Spleen (tissue), 11 donors: ENCODE measurements around the gene KNL1. TPM values are rescaled to one million over a fixed set of nuclear protein-coding genes. Genes with fewer than 3 reads are reported as not detected.
"Not testable (repeated sequence)": the region's sequence is repeated elsewhere in the genome, so short reads cannot be mapped to it uniquely, and the experiment has no call there.

Experiments used
- DNase-seq: peaks from one replicate; pipeline ENCODE4 v3.0.0-alpha.2; 2020
- H3K27ac ChIP-seq, 8 donors: fragments of 200-600 bp; sonication (generic) in 7 of 8; 1 replicate in 4 of 8; 2 replicates in 4 of 8; pipeline versions ENCODE4 v1.5.0 to v1.8.0; 2016 to 2021; ENCODE audit warnings: inconsistent platforms in 4 of 8, mild to moderate bottlenecking in 4 of 8, moderate library complexity in 1 of 8
- H3K27me3 ChIP-seq, 7 donors: fragments of 200-600 bp; sonication (generic) in 6 of 7; replicated peaks in 1 of 7; 1 replicate in 4 of 7; 2 replicates in 3 of 7; pipeline versions ENCODE4 v1.5.0 to v1.8.0; 2016 to 2021; ENCODE audit warnings: inconsistent platforms in 3 of 7, mild to moderate bottlenecking in 1 of 7
- H3K36me3 ChIP-seq, 6 donors: fragments of 200-600 bp; sonication (generic) in 5 of 6; 1 replicate in 4 of 6; 2 replicates in 2 of 6; pipeline versions ENCODE4 v1.5.0 to v1.8.0; 2016 to 2021; ENCODE audit warnings: inconsistent platforms in 2 of 6
- H3K4me1 ChIP-seq, 6 donors: fragments of 200-600 bp; sonication (generic) in 5 of 6; 1 replicate in 3 of 6; 2 replicates in 3 of 6; pipeline versions ENCODE4 v1.5.0 to v1.8.0; 2016 to 2021; ENCODE audit warnings: inconsistent platforms in 3 of 6
- H3K4me3 ChIP-seq, 8 donors: fragments of 200-600 bp; sonication (generic) in 7 of 8; 1 replicate in 4 of 8; 2 replicates in 4 of 8; pipeline versions ENCODE4 v1.5.0 to v1.8.0; 2016 to 2021; ENCODE audit warnings: inconsistent platforms in 4 of 8, mild to moderate bottlenecking in 4 of 8, moderate library complexity in 2 of 8
- H3K9me3 ChIP-seq, 8 donors: fragments of 200-600 bp; sonication (generic) in 7 of 8; 1 replicate in 4 of 8; 2 replicates in 4 of 8; pipeline versions ENCODE4 v1.5.0 to v1.8.0; 2016 to 2021; ENCODE audit warnings: inconsistent platforms in 4 of 8
- CTCF ChIP-seq, 11 experiments: fragments of 200-600 bp in 7 of 11; fragments of 450-650 bp in 4 of 11; sonication (generic) in 4 of 11; IDR thresholded peaks in 8 of 11; conservative IDR thresholded peaks in 3 of 11; 1 replicate in 7 of 11; 2 replicates in 4 of 11; pipeline versions ENCODE4 v1.4.0 to v1.8.0; 2016 to 2021; ENCODE audit warnings: antibody characterized with exemption in 11 of 11, inconsistent platforms in 4 of 11, mild to moderate bottlenecking in 1 of 11
- POLR2A ChIP-seq, 3 donors: fragments of 450-650 bp; IDR thresholded peaks; one replicate each; pipeline ENCODE4 v1.5.1; 2017; ENCODE audit warnings: antibody characterized with exemption in 3 of 3, mild to moderate bottlenecking in 1 of 3
- POLR2AphosphoS5 ChIP-seq, 3 donors: sonication (generic); formaldehyde crosslinking; IDR thresholded peaks; one replicate each; pipeline ENCODE4 v1.5.1; 2017; ENCODE audit warnings: antibody characterized with exemption in 3 of 3
- WGBS, 5 donors: extraction: QIAGEN DNeasy Blood & Tissue Kit in 3 of 5; methylation state at CpG; one replicate each; pipeline versions ENCODE4 v1.1.5 to v1.1.7; 2013 to 2018; 5-methylcytosine and 5-hydroxymethylcytosine counted together
- intact Hi-C: fragments of 100-400 bp; cut with DNase I; formaldehyde crosslinking; loops from one replicate; pipeline ENCODE4 v1.15.0; 2023; ENCODE audit warnings: low total_unique reads
- polyA plus RNA-seq, 3 donors: library from polyadenylated mRNA; stranded (reverse); fragments of 200-250 nt; gene quantifications; one replicate each; pipeline ENCODE4 v1.2.1, GENCODE V29; 2013
- total RNA-seq, 7 donors: library from RNA; depleted of rRNA in 3 of 7; stranded (reverse); fragments of >200 nt in 3 of 7; fragmentation: NEBNext Ultra II Directional in 4 of 7; extraction: Animal tissue kit (Norgen Biotek cat#: 25700) in 4 of 7; gene quantifications; one replicate each; pipeline versions ENCODE4 v1.1.0 to v1.2.1, GENCODE V29; 2016 to 2021
- donor health status: healthy with polysubstance abuse.
- donor health status: DM: no; HTN: no; CAD: no; lungs with moderate emphysema.
- donor health status: DM: no; HTN: no; CAD: no.
- donor health status: Bipolar disorder and iron deficiency.
- donor health status: healthy.
- donor health status: DM: no; HTN: no; CAD: no.
- donor health status: DM: yes; HTN: yes; CAD: no.

KNL1 gene
- total and polyA plus RNA-seq, 10 donors, result 0.52 to 9.7 (median 4.2) TPM

DNA sequence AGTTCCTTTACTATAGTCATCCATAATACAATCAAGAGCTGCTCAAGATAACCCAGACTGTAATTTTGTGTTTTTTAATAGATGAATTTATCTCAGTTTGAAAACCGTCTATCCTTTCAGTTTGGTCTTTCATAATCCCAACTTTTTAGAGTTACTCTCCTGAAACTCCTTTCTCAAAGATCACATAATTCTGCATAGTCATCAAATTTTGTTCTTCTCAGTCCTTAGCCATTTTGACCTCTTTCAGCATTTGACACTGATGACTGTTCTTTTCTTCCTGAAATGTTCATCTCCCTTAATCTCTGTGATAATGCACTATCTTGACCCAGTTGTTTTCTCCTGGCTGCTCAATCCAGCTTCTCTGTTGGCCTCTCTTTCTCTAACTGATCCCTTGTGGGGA is 53.5 kb downstream of the KNL1 start:
- intact Hi-C loops, result no loop called here
- no peaks in the 10 kb centered on the region for H3K27me3 ChIP-seq
- H3K36me3 ChIP-seq, result peaks cover 0 to 58% (median 0%) of the 10 kb centered on the region in 6 donors

GRCh38 chr15:40650479-40650878 is 56.4 kb downstream of the KNL1 start:
- intact Hi-C loops, result no loop called here
- DNase-seq, result no peak
- no peak overlapping the region for H3K4me3 ChIP-seq
- TF ChIP-seq POLR2AphosphoS5 (IDR thresholded peaks at IDR 0.05) (no peak), POLR2A (IDR thresholded peaks at IDR 0.05) (no peak), CTCF (IDR thresholded peaks at IDR 0.05 in 8 of 11, conservative IDR thresholded peaks at IDR 0.05 in 3 of 11) (no peak)
- H3K27ac ChIP-seq, result no peak overlapping the region
- peaks cover 0 to 67% (median 0%) of the 10 kb centered on the region in 6 donors for H3K36me3 ChIP-seq
- no peaks in the 10 kb centered on the region for H3K9me3 ChIP-seq
- no peaks in the 10 kb centered on the region for H3K27me3 ChIP-seq
- no peaks in the 10 kb centered on the region for H3K4me1 ChIP-seq

More for the DNA sequence above, 53.5 kb downstream of the KNL1 start:
- Histone ChIP-seq H3K27ac (no peak overlapping the region), H3K9me3 (no peaks in the 10 kb centered on the region), H3K4me1 (no peaks in the 10 kb centered on the region), H3K4me3 (no peak overlapping the region)
- WGBS, 5 donors, result 90 to 98% (median 94%) methylated on average over 1 of the region's 1 CpG
- no peak for DNase-seq
- TF ChIP-seq POLR2A (IDR thresholded peaks at IDR 0.05), result no peak
- TF ChIP-seq POLR2AphosphoS5 (IDR thresholded peaks at IDR 0.05), result no peak
- TF ChIP-seq CTCF (IDR thresholded peaks at IDR 0.05 in 8 of 11, conservative IDR thresholded peaks at IDR 0.05 in 3 of 11), result no peak

DNA sequence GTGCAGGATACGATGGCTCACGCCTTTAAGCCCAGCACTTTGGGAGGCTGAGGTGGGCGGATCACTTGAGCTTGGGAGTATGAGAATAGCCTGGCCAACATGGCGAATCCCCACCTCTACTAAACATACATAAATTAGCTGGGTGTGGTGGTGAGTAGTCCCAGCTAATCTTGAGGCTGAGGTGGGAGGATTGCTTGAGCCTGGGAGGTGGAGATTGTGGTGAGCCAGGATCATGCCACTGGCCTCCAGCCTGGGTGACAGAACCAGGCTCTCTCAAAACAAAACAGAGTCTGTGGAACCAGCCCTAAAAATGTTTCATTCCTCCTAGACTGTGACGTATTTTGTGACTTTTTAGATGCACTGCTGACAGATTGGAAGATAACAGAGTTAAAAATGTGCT is 66.6 kb downstream of the KNL1 start:
- TF ChIP-seq POLR2A (IDR thresholded peaks at IDR 0.05) (no peak), CTCF (IDR thresholded peaks at IDR 0.05 in 8 of 11, conservative IDR thresholded peaks at IDR 0.05 in 3 of 11) (no peak), POLR2AphosphoS5 (IDR thresholded peaks at IDR 0.05) (no peak)
- H3K27ac ChIP-seq, result no peak overlapping the region
- H3K9me3 ChIP-seq, result no peaks in the 10 kb centered on the region
- peaks cover 0 to 86% (median 0%) of the 10 kb centered on the region in 6 donors for H3K36me3 ChIP-seq
- DNase-seq, result no peak
- intact Hi-C loops, result no loop called here
- H3K27me3 ChIP-seq, result no peaks in the 10 kb centered on the region
- no peak overlapping the region for H3K4me3 ChIP-seq
- H3K4me1 ChIP-seq, result no peaks in the 10 kb centered on the region
- WGBS, 5 donors, result 95 to 99% (median 96%) methylated on average over 5 of the region's 5 CpGs

DNA sequence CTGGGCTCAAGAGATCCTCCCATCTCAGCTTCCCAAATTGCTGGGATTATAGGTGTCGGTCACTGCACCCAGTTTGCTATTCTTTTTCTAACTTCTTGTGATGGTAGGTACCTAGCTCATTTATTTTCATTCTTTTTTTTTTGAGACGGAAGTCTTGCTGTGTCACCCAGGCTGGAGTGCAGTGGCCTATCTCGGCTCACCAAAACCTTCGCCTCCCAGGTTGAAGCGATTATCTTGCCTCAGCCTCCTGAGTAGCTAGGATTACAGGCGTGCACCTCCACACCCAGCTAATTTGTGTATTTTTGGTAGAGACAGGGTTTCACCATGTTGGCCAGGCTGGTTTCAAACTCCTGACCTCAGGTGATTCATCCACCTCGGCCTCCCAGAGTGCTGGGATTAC is 70.9 kb downstream of the KNL1 start:
- no peaks in the 10 kb centered on the region for H3K4me1 ChIP-seq
- no peaks in the 10 kb centered on the region for H3K9me3 ChIP-seq
- H3K27me3 ChIP-seq, result no peaks in the 10 kb centered on the region
- no peak for DNase-seq
- intact Hi-C loops, result no loop called here
- no peak overlapping the region for H3K27ac ChIP-seq
- no peak overlapping the region for H3K4me3 ChIP-seq
- TF ChIP-seq POLR2A (IDR thresholded peaks at IDR 0.05) (no peak), POLR2AphosphoS5 (IDR thresholded peaks at IDR 0.05) (no peak), CTCF (IDR thresholded peaks at IDR 0.05 in 8 of 11, conservative IDR thresholded peaks at IDR 0.05 in 3 of 11) (no peak)
- 95 to 99% (median 96%) methylated on average over 7 of the region's 7 CpGs for WGBS, 5 donors
- peaks cover 0 to 48% (median 0%) of the 10 kb centered on the region in 6 donors for H3K36me3 ChIP-seq

GRCh38 chr15:40676290-40676689 is 82.2 kb downstream of the KNL1 start:
- not testable (repeated sequence) for H3K36me3 ChIP-seq, H3K4me3 ChIP-seq, H3K27me3 ChIP-seq, DNase-seq, H3K27ac ChIP-seq, H3K9me3 ChIP-seq
- intact Hi-C loops, result loop anchor here (5.0 kb wide), 1 partner anchor 216 kb away; the partner anchor contains the start of gene VPS18
- WGBS, 5 donors, result 87 to 96% (median 92%) methylated on average over 5 to 6 of the region's 6 CpGs
- H3K4me1 ChIP-seq, result peaks cover 0 to 26% (median 6%) of the 10 kb centered on the region in 6 donors

DNA sequence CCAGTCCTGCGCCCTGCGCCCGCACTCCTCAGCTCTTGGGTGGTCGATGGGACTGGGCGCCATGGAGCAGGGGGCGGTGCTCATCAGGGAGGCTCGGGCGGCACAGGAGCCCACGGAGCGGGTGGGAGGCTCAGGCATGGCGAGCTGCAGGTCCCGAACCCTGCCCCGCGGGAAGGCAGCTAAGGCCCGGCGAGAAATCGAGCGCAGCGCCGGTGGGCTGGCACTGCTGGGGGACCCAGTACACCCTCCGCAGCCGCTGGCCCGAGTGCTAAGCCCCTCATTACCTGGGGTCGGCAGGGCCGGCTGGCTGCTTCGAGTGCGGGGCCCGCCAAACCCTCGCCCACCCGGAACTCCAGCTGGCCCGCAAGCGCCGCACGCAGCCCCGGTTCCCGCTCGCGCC is 82.9 kb downstream of the KNL1 start:
- not testable (repeated sequence) for H3K4me3 ChIP-seq, H3K27me3 ChIP-seq, H3K9me3 ChIP-seq, H3K36me3 ChIP-seq, DNase-seq, H3K27ac ChIP-seq
- intact Hi-C loops, result loop anchor here (5.0 kb wide), 1 partner anchor 215 kb away; the partner anchor contains the start of gene VPS18
- H3K4me1 ChIP-seq, result peaks cover 0 to 26% (median 6%) of the 10 kb centered on the region in 6 donors
- 94 to 98% (median 95%) methylated on average over 12 to 38 of the region's 38 CpGs for WGBS, 5 donors
